Skeletal muscle satellite cell (primary cell): Measurements from ENCODE around the gene ATP6V1G1.
"Not testable (repeated sequence)": the region's sequence is repeated elsewhere in the genome, so short reads cannot be mapped to it uniquely, and the experiment has no call there.

Experiments used
- H3K27me3 ChIP-seq: 2 replicates; pipeline ENCODE4 v1.7.0; 2013; ENCODE audit warnings: low read length; ENCODE audit not compliant: control insufficient read depth, insufficient read depth
- H3K36me3 ChIP-seq: 2 replicates; pipeline ENCODE4 v1.7.0; 2013; ENCODE audit warnings: mild to moderate bottlenecking, control low read depth, low read length; ENCODE audit not compliant: insufficient read depth
- H3K4me1 ChIP-seq: 2 replicates; pipeline ENCODE4 v1.7.0; 2013; ENCODE audit warnings: low read length; ENCODE audit not compliant: control insufficient read depth, insufficient read depth
- H3K4me2 ChIP-seq: 2 replicates; pipeline ENCODE4 v1.7.0; 2013; ENCODE audit warnings: mild to moderate bottlenecking, low read length
- H3K4me3 ChIP-seq: 2 replicates; pipeline ENCODE4 v1.7.0; 2013; ENCODE audit warnings: low read length
- H3K9ac ChIP-seq: 2 replicates; pipeline ENCODE4 v1.7.0; 2013; ENCODE audit warnings: mild to moderate bottlenecking, low read depth, low read length, moderate library complexity
- H3K9me3 ChIP-seq: replicated peaks from 2 replicates; pipeline ENCODE4 v1.7.0; 2013; ENCODE audit warnings: mild to moderate bottlenecking, control low read depth, low read length

Gene ATP6V1G1

DNA sequence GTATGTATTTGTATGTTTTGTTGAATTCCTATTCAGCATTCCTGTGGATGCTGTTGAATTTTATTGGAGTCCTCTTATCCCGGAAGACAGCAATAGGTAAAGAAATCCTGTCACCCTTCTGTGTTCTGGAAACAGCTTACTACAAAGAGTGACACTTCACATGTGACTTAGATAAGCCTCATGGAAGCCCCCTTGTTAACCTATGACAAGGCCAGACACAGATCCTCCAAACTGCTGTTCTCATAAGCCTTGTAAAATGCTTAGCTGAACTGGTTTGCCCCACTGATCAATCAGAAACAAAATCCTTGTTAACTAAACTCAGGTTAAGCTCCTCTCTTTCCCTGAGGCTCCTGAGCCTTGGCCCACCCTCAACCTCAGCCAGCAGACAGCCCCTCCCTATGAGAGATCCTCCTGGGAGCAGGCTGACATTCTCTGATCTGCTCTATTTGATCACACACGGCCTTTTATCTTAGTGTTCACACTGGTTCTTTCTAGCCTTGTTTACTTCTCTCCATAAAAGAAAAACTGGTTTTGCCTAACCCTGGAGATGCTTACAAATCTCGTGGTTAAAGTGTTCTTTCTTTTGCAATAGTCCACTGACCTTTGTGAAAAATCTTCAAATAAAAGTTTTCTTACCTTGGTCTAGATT is 29.4 kb upstream of the ATP6V1G1 start:
- Histone ChIP-seq H3K36me3 (no peaks in the 10 kb centered on the region), H3K4me3 (no peak overlapping the region), H3K27me3 (peaks cover 15% of the 10 kb centered on the region), H3K4me2 (no peak overlapping the region), H3K9ac (no peak overlapping the region), H3K4me1 (no peaks in the 10 kb centered on the region), H3K9me3 (no peaks in the 10 kb centered on the region)

DNA sequence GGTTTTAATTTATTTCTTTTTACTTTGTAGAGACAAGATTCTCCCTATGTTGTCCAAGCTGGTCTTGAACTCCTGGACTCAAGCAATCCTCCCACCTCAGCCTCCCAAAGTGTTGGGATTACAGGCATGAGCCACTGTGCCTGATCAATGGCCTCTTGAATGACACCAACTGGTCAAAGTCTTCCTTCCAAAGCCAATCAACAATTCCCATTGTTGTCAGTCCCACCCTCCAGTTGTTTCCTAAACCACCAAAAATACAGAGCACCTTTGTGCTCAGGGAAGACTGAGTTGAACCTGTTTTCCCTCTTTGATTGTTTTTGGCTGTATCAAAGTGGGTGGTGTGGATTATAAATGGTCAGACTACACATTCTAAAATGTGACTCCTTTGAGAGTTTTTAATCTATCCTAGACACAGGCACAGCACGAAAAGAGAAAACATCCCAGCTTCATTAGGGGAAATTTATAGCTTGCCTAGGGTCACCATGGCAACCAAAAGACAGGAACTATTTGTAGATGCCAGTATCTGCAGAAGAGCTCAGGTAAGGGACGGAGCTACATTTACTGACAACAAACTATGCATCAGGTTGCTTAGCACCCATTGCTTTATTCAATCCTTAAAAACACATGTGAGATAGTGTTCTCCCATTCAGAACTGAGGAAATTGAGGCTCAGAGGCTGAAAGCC is 27.6 kb upstream of the ATP6V1G1 start:
- Histone ChIP-seq H3K4me1 (no peaks in the 10 kb centered on the region), H3K9me3 (no peaks in the 10 kb centered on the region), H3K9ac (no peak overlapping the region), H3K27me3 (peaks cover 29% of the 10 kb centered on the region), H3K4me2 (no peak overlapping the region), H3K36me3 (no peaks in the 10 kb centered on the region), H3K4me3 (no peak overlapping the region)

DNA sequence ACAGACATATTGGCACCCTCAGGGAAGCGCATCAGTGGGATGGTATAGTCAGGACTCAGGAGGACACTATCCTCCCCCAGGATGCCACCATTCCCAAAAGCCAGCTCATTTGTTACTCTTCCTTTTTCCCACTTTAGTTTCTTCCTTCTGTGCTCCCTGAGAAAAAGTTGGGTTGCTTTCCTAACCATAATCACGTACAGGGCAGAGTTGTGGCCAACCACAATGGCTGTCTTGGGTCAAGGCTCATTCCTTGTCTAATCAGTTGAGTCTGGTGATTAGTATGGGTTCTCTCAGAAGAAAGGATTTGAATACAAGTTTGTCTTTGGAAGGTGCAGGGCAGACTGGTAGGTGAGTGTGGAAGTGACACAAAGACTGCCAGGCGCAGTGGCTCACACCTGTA is 26.6 kb upstream of the ATP6V1G1 start:
- no peaks in the 10 kb centered on the region for H3K4me1 ChIP-seq
- no peak overlapping the region for H3K9ac ChIP-seq
- H3K27me3 ChIP-seq = peaks cover 32% of the 10 kb centered on the region
- H3K36me3 ChIP-seq = no peaks in the 10 kb centered on the region
- no peak overlapping the region for H3K4me2 ChIP-seq
- no peak overlapping the region for H3K4me3 ChIP-seq
- no peaks in the 10 kb centered on the region for H3K9me3 ChIP-seq

DNA sequence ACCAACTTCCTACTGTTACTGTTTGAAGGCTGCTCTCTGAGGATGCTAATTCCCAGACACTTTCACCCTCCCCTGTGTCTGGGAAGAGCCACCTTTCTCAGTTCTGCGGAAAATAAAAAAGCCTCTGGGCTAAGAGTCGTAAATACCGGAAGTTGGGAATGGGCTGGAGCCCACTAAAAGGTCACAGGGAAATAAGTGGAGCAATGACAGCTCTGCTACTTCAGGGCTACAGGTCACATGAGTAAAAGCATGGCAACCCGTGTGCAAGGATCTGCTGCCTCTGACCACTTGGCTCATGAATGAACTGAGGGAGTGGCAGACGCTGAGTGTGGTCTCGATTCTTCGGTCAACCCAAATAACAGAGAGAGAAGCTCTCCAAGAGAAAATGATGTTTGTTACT is 25.8 kb upstream of the ATP6V1G1 start:
- no peak overlapping the region for H3K9ac ChIP-seq

DNA sequence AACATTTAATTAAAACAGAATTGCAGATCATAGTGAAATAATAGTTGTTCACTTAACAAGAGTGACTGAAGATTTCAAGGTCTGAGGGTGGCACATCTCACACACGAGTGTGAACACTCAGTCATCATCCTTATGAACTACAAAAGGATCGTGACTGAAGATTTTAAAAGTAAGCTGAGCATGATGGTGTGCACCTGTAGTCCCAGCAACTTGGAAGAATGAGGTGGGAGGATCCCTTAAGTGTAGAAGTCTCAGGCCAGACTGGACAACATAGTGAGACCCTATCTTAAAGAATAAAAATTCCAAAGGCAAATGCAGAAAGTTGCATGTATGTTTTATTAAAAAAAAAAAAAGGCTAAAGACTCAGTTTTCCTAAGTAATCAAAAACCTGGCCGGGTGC is 22.4 kb upstream of the ATP6V1G1 start:
- H3K9ac ChIP-seq = no peak overlapping the region
- H3K9me3 ChIP-seq = no peaks in the 10 kb centered on the region
- no peak overlapping the region for H3K4me2 ChIP-seq
- no peaks in the 10 kb centered on the region for H3K4me1 ChIP-seq
- no peaks in the 10 kb centered on the region for H3K36me3 ChIP-seq
- H3K4me3 ChIP-seq = no peak overlapping the region
- H3K27me3 ChIP-seq = peaks cover 31% of the 10 kb centered on the region

More for the DNA sequence above, 25.8 kb upstream of the ATP6V1G1 start:
- Histone ChIP-seq H3K36me3 (no peaks in the 10 kb centered on the region), H3K9me3 (no peaks in the 10 kb centered on the region), H3K4me1 (no peaks in the 10 kb centered on the region), H3K4me3 (no peak overlapping the region), H3K27me3 (peaks cover 32% of the 10 kb centered on the region), H3K4me2 (no peak overlapping the region)

DNA sequence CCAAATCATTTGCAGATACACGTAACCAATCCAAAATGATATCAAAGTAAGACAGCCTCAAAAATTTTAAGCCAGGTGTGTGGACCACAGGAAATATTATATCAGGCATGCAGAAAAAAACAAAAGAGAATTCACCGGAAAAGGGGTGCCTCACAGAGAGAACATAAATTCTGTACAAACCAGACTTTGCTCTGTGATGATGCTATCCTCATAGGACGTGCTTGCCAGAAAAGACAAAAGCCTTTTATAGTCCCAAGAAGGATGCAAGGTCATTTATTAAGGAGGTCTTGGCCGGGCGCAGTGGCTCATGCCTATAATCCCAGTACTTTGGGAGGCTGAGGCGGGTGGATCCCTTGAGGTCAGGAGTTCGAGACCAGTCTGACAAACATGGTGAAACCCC is 16.8 kb upstream of the ATP6V1G1 start:
- no peak overlapping the region for H3K9ac ChIP-seq
- no peaks in the 10 kb centered on the region for H3K36me3 ChIP-seq
- no peaks in the 10 kb centered on the region for H3K9me3 ChIP-seq
- H3K4me1 ChIP-seq = no peaks in the 10 kb centered on the region
- H3K4me3 ChIP-seq = no peak overlapping the region
- no peak overlapping the region for H3K4me2 ChIP-seq
- H3K27me3 ChIP-seq = peaks cover 22% of the 10 kb centered on the region

DNA sequence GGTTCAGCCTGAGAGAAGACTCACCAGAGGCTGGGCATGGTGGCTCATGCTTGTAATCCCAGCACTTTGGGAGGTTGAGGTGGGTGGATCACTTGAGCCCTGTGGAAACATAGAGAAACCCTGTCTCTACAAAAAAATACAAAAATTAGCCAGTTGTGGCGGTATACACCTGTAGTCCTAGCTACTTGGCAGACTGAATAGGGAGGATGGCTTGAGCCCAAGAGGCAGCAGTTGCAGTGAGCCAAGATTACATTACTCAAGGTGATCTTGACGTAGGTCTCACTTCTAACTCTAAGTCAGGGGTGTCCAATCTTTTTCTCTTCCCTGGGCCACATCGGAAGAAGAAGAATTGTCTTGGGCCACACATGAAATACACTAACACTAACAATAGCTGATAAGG is 16.2 kb upstream of the ATP6V1G1 start:
- Histone ChIP-seq H3K4me2 (no peak overlapping the region), H3K9me3 (no peaks in the 10 kb centered on the region), H3K27me3 (peaks cover 22% of the 10 kb centered on the region), H3K4me3 (no peak overlapping the region), H3K4me1 (no peaks in the 10 kb centered on the region), H3K36me3 (no peaks in the 10 kb centered on the region), H3K9ac (no peak overlapping the region)

DNA sequence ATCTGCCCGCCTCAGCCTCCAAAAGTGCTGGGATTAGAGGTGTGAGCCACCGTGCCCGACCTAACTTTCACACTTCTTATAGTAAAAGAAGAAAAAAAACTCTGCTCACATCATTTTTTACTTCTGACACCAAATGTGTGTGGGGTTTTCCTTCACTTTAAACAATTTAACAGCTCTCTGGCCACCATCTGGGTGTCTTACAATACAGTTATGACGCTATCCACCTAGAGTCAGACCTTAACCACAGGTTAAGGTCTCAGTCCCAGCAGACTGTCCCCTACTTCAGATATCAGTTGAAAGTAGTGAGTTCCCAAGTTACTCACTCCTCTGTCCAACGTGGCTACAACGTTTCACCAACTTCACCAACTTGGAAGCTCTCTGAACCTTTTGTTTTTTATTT is 15.4 kb upstream of the ATP6V1G1 start:
- H3K4me3 ChIP-seq = no peak overlapping the region
- H3K27me3 ChIP-seq = peaks cover 22% of the 10 kb centered on the region
- H3K9ac ChIP-seq = no peak overlapping the region
- H3K9me3 ChIP-seq = no peaks in the 10 kb centered on the region
- no peaks in the 10 kb centered on the region for H3K4me1 ChIP-seq
- H3K4me2 ChIP-seq = no peak overlapping the region
- H3K36me3 ChIP-seq = no peaks in the 10 kb centered on the region

DNA sequence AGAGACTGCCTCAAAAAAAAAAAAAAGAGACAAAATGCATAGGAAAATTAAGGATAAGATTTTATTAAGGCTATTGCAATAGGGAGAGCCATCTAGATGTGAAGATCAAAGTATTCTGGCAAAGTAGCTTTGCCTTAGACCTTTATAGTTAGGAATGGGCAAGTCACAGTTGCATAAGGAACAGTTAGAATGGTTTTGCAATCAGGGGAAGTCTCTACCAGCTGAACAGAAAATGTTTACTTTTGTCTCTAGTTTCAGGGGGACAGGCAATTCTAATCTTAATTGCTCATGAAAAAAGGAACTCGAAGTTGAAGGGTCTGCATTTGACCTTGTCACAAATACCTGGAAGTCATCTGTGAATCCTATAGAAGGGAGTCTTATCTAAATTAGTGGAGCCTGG is 13.1 kb upstream of the ATP6V1G1 start:
- H3K4me3 ChIP-seq = no peak overlapping the region
- no peaks in the 10 kb centered on the region for H3K4me1 ChIP-seq
- H3K9me3 ChIP-seq = no peaks in the 10 kb centered on the region
- no peak overlapping the region for H3K4me2 ChIP-seq
- H3K36me3 ChIP-seq = no peaks in the 10 kb centered on the region
- no peak overlapping the region for H3K9ac ChIP-seq
- peaks cover 22% of the 10 kb centered on the region for H3K27me3 ChIP-seq

DNA sequence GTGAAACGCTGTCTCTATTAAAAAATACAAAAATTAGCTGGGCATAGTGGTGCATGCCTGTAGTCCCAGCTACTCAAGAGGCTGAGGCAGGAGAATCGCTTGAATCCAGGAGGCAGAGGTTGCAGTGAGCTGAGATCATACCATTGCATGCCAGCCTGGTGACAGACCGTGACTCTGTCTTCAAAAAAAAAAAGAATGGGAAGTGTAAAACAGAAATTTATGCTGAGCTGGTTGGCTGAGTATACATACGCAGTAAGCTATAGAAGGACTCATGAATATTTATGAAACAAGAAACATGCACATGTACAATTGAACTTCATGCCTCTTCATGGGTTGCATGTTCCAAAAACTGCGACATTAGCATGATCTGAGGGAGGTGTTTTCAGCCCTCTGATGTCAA is 10.8 kb upstream of the ATP6V1G1 start:
- not testable (repeated sequence) for H3K9ac ChIP-seq, H3K4me3 ChIP-seq, H3K4me2 ChIP-seq, H3K4me1 ChIP-seq, H3K36me3 ChIP-seq, H3K9me3 ChIP-seq
- peaks cover 11% of the 10 kb centered on the region for H3K27me3 ChIP-seq

DNA sequence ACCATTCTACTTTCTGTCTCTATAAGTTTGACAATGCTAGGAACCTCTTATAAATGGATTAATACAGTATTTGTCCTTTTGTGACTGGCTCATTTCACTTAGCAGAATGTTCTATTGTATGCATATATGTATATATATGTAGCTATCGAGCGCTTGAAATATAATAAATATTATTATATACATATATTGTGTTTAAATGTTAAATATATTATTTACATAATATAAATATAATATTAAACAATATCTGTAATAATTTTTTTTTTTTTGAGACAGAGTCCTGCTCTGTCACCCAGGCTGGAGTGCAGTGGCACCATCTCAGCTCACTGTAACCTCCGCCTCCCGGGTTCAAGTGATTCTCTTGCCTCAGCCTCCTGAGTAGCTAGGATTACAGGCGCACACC is 9.4 kb upstream of the ATP6V1G1 start:
- not testable (repeated sequence) for H3K27me3 ChIP-seq, H3K4me1 ChIP-seq, H3K4me3 ChIP-seq, H3K9ac ChIP-seq, H3K9me3 ChIP-seq, H3K36me3 ChIP-seq, H3K4me2 ChIP-seq

DNA sequence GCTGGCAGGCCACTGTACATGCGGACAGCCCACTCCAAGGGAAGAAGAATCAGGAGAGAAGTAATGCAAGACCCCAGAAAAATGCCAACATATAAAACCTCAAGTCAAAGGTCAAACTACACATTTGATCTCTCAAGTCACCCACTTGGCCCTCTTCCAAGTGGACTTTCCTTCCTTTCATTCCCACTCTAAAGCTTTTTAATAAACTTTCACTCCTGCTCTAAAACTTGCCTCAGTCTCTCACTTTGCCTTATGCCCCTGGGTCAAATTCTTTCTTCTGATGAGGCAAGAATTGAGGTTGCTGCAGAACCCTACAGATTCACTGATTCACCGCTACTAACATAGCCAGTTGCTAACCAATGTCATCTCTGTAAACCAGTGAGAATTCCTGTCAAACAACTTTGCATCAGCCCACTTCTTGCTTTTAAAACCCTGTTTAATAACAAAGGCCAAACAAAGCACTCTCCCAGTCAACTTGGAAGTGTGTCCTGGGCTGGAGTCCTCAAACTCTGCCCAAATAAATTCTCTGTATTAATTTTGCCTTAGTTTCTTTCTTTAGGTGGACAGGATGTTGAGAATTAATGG is 6.9 kb upstream of the ATP6V1G1 start:
- Histone ChIP-seq H3K4me2 (no peak overlapping the region), H3K4me3 (no peak overlapping the region), H3K27me3 (no peaks in the 10 kb centered on the region), H3K36me3 (no peaks in the 10 kb centered on the region), H3K4me1 (no peaks in the 10 kb centered on the region), H3K9me3 (no peaks in the 10 kb centered on the region), H3K9ac (no peak overlapping the region)
